GM19455 (cell line): ENCODE data around the gene FREM1.

Experiments
- ATAC-seq: cut with Tn5 transposase; IDR thresholded peaks from one replicate; pipeline ENCODE4 v1.9.1; 2021; ENCODE audit not compliant: unreplicated experiment

FREM1 gene

DNA sequence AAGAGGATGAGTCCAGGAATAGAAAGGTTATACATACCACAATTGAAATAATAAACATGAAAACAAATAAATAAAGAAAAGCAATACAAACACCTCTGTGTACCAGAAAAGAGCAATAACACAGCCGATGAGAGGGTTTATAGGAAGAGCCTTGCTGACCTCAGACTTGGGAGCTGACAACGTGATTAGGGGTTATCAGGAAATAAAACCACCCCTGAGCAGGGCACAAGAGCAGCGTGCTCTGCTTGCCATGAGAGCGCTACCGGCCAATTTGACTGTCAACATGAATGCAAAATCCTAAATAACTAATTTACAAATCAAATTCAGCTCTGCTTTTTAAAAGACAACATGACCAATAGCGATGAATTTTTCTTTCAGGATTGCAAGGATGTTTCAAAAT is 2.6 kb upstream of the FREM1 start:
- ATAC-seq: no peak

DNA sequence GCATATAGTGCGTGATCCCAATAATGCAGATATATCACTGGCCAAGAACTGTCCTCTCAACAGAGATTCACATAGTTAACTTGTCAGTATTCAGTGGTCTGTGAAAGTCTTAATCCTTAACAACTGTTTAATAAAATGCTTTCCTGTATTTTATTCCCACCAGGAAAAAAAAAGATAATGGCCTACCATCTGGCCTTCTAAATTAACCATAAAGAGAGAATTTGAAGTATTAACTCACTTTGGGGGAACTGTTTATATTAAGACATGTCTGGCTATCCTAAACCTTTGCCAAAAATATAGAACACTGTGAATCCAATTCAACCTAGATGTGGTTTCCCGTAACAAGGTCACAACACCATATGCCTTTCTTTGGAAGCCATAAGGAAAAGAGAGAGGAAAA is 818 bp upstream of the FREM1 start:
- ATAC-seq: no peak

DNA sequence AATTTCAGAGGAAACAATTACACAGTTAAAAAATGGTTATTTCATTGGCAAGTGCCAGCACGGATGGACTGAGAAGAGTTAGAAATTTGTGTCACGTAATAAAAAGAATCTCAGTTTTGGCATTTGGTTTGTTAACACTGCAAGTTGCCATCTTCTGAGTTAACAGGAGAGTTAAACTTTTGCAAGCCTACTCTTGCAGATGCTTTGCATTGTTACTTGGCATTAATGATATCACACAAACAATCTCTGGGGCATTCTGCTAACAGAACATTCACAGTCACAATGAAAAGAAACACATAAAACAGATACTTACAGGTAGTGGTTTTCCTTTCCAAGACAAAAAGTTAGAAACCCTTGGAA is 647 bp downstream of the FREM1 start:
- ATAC-seq: no peak

- ATAC-seq: no peak
These were observed 1.0 kb downstream of the FREM1 start for GRCh38 chr9:14909181-14909580.

- no peak for ATAC-seq
These were observed 1.7 kb downstream of the FREM1 start for GRCh38 chr9:14908295-14909180.

DNA sequence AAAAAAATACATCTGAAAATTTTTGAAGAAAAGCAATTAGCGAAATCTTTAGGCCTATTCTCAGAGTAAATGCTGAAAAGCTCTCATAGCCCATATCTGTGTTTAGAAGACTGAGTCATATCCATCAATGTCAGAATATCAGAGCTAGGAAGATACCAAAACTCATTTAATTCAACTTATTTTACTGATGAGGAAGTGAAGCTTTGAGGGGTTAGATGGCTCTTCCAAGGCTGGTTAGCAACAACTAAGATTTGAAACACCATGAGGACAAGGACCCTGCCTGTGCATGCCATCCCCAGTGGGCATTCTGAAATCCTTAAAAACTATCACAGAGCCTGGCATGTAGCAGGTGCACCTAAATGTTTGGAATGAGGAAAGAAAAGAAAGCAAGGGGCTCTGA is 2.5 kb downstream of the FREM1 start:
- no peak for ATAC-seq

GRCh38 chr9:14907360-14907685 is 2.9 kb downstream of the FREM1 start:
- ATAC-seq: no peak

GRCh38 chr9:14906644-14907359 is 3.4 kb downstream of the FREM1 start:
- ATAC-seq: no peak

DNA sequence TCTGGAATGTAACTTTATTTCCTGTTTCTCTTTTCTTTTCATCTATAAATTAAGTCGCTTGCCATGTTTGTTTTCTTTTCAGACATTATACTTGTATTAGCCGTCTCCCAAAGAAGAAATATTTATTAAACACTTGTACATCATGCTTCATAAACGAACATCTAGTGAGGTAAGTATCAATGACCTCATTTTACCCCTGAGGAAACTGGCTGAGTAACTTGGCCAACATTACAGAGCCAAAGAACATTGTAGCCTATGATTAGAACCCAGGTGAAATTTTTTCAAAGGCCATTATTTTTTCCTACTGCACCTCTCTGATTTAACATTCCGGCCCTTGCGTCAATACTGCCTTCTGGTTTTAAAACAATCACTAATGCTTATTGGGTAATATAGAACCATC is 4.2 kb downstream of the FREM1 start:
- no peak for ATAC-seq

DNA sequence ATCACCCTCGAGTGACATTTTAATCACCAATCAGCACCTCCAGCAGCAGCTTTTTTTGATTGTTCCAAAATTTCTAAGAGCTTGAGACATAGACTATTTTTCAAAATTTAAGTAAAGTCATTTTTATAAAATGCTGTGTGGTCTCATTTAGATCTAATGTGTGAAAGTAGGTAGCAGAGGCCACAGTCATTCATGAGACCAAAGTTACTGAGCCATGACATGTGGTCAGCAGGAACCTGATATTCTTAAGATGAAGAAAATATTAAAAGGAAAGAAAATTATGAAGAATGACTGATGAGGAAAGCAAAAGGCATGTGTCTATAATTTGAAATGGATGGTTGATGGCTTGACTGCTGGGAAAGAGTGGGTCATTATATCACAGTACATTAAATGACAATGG is 7.2 kb downstream of the FREM1 start:
- no peak for ATAC-seq

GRCh38 chr9:14902561-14902960 is 7.7 kb downstream of the FREM1 start:
- no peak for ATAC-seq

- no peak for ATAC-seq
These were observed 10.4 kb downstream of the FREM1 start for GRCh38 chr9:14899815-14900193.

DNA sequence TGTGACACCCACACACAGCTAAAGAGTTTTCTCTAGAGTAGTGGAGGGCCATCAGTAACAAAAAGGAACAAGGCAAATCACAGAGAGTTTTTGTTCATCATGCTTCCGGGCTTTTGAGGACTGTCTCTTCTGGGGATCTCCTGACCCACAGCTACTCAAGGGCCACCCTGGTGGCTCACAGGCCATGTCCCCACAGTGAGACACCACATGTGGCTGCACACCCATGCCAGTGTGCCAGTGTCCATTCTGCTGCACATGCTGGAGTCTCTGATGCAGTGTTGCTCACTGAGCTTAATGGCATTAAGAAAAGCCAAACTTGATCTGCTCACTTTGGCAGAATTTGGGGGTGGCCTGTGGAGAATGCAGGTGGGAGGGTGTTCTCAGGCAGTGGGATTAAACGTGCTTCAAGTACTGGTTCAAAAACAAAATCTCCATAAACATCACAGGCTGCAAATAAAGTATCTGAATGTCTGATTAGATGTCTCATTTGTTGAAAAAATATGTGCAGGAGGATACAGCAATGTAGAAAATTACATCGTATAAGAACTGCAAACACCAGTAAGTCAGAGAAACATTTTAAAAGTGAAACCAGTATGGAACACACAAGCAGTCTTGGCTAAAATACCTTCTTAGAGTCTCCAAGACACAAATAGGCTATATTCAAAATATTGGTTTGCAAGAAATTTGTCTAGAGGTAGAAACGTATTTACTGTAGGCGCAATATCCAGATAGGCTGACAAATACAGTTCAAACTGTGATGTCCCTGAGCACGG is 11.0 kb downstream of the FREM1 start:
- ATAC-seq: no peak

- ATAC-seq: no peak
These were observed 14.4 kb downstream of the FREM1 start for GRCh38 chr9:14895806-14896205.

GRCh38 chr9:14893280-14893679 is 16.9 kb downstream of the FREM1 start:
- ATAC-seq: no peak

- ATAC-seq: no peak
These were observed 18.9 kb downstream of the FREM1 start for GRCh38 chr9:14891332-14891731.

GRCh38 chr9:14889451-14889850 is 20.8 kb downstream of the FREM1 start:
- ATAC-seq: no peak

GRCh38 chr9:14888875-14889274 is 21.4 kb downstream of the FREM1 start:
- ATAC-seq: no peak

- no peak for ATAC-seq
These were observed 22.0 kb downstream of the FREM1 start for GRCh38 chr9:14888272-14888671.

GRCh38 chr9:14887149-14887548 is 23.1 kb downstream of the FREM1 start:
- no peak for ATAC-seq

DNA sequence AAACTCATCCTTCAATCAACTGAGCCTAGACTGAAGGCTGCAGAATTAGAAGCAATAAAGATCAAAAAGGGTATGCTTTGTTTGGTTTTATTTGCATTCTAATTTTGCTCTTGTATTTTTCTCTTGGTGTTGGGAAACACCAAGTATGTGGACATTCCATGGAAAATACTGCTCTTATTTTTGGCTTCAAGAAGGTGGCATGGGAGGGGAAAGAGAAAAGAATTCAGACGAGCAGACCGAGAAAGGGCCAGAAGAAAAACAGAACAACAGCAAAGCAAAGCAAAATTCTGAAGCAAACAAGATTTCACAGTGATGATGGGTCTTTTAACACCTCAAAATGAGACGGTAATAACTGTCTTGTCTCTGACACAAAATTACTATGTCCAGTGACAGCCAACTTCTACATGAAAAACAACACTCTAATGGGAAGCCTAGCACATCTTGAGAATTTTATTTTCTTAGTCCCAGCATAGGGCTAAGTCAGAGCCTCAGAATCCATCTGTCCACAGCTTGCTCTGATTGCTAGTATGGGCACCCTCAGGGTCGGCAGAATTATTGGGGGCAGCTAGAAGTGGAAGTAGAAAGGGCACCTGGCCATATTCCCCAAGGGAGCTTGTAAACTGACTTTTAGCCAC is 26.8 kb downstream of the FREM1 start:
- ATAC-seq: no peak
